ENCODE data around the gene DARS1.

Gene DARS1

GRCh38 chr2:136016427-136016826 is 31.0 kb upstream of the DARS1 start:
- no peak for DNase-seq

- no peak for DNase-seq
Measured at GRCh38 chr2:136015699-136016098, 30.3 kb upstream of the DARS1 start.

- peak in 1 of 56 donors; percentile 8 for DNase-seq
Measured at GRCh38 chr2:136014411-136014810, 29.0 kb upstream of the DARS1 start.

DNA sequence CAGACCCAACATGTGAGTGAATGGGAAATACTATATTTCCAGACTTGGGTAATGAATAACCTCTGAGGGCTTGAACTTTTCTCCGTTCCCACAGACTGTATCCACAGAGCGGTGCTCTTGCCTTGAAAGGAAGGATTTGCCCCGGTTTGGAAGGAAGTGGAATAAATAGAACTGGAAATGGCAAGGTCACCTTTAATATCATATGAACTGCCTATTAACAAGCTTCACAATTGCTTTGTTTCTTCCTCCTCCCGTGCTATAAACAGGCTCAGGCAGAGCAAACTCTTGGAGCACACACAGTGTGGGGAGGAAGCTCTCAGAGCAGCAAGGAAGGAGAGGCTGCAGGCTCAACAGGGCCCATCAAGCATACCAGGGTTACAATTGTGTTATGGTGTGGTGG is 28.5 kb upstream of the DARS1 start:
- DNase-seq, result peak in 1 of 56 donors; percentile 4

DNA sequence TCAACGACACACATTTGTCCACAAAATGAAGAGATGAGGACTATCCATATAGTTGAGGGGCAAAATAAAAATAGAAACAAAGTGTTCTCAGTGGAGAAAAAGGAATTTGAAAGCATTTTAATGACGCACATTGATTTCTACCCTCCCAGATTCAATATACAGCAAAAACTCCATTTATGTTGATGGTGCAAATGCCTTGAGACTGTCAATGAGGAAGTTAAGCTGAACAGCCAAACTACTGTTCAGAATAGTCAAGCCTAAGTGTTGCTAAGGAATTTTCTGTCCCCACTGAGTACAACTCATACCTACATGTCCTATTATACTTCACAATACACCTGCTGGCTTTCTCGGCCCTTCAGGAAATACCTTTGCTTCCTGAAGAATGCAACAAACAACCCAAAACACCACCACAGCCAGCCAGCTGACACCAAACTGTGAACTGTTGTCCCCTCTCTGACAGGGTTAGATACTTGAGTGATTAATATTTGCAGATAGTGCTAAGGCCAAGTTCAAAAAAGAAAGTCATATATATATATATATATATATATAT is 27.8 kb upstream of the DARS1 start:
- no peak for DNase-seq

DNA sequence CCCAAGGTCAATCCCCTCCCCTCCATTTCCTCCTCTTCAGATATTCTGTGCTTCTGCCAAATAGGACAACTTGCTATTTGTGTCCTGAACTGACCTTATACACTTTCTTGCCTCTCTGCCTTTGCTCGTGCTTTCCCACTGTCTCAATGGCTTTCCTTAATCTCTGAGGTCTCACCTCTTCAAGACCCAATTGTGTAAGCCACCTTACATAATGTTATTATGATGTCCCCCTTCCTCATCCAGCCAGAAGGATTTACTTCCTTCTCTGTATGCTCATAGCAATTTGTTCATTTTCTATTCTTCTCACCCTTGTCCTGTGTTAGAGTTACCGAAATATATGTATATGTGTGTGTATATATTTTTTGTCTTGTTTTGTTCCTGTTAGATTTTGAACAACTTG is 26.9 kb upstream of the DARS1 start:
- DNase-seq, result no peak

DNA sequence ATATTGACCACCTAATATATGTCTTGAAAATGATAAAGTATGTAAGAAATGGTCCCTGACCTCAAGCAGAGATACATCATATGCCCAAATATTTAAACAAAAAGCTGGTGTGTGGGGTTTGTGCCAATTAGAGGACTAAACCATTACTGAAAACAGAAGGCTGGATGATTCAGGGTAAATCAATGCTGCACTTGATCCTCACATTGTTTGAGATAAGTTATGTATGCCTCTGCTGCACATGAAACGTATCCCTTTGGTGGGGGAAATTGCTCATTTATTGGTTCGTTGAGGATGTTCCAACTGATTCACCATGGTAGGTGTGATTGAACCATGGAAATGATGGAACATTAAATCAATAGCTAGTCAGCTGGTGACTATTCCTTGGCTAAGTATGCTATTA is 24.7 kb upstream of the DARS1 start:
- DNase-seq, result no peak

GRCh38 chr2:136008205-136008865 is 22.9 kb upstream of the DARS1 start:
- DNase-seq, result no peak

GRCh38 chr2:136006658-136007057 is 21.2 kb upstream of the DARS1 start:
- no peak for DNase-seq

- DNase-seq, result no peak
Measured at GRCh38 chr2:136005462-136006196, 20.2 kb upstream of the DARS1 start.

DNA sequence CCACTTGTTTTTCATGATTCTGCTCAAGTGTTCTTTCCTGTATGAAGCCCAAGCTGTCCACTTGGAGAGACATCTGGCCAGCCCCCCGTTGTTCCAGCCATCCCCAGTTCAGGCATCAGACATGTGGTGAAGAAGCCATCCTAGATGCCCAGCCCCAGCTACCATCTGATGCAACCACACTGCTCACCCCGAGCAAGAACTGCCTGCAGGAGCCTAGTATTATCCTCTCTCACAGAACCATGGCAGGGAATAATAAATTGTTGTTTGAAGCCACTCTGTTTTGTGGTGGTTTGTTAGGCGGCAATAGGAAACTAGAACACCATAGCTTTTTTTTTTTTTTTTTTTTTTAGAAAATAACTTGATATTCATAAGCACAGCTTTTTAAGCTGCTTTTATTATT is 19.5 kb upstream of the DARS1 start:
- no peak for DNase-seq

GRCh38 chr2:136001131-136001530 is 15.7 kb upstream of the DARS1 start:
- no peak for DNase-seq

- DNase-seq, result no peak
Measured at GRCh38 chr2:136000502-136000901, 15.1 kb upstream of the DARS1 start.

DNA sequence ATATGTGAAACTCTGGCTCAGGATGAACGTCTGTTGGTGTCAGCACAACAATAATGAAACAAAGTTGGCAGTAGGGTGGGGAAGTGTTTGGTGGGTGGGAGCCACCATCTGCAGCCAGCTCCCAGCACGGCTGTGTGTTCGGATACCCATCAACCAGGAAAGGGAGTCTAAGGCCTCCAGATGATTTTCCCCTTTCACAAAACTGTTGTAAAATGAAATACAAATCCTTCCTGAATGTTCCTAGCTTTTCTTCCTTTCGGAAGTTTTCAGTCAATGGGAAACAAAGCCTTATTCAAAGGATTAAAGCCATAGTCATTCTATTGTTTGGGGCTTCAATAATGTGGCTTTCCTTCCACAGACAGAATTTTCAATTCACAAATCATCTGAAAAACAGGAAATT is 14.5 kb upstream of the DARS1 start:
- no peak for DNase-seq

GRCh38 chr2:135998879-135999278 is 13.5 kb upstream of the DARS1 start:
- DNase-seq, result no peak

DNA sequence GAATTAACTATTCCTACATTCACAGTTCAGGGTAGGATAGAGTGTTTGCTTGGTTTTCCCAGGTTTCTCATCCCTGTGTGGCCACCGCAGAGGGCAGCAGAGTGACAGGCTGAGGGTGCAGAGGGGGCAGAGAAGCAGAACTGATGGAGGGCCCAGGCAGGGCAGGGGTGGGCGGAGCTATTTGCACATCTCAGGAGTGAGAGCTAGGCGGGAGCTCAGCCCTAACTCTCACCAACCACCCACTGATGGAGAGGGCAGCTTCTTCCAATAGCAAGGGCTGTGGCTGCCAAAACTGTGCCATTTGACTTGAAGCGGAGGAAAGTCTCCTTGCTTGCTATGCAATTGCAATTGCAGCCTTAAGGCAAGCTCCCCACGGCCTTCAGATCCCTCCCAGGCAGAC is 12.0 kb upstream of the DARS1 start:
- peak in 23 of 56 donors; percentile 8 to 61 (median 22) for DNase-seq

DNA sequence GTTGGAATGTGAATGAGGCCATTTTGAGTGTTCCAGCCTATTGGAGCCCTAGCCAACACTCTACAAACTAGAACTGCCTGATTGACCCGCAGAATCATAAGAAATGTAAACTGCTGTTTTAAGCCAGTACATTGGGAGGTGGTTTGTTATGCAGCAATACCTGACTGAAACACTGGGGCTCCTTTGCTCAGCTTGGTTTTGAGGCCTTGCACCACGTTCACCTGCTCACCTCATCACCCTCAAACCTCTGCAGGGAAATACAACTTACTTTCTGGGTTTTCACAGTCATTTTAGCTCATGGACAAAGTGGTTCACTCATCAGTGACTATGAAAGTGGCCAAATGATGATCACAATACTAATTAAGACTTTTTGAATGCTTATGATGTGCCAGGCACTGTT is 10.9 kb upstream of the DARS1 start:
- DNase-seq, result no peak

GRCh38 chr2:135994281-135994680 is 8.9 kb upstream of the DARS1 start:
- DNase-seq, result no peak

DNA sequence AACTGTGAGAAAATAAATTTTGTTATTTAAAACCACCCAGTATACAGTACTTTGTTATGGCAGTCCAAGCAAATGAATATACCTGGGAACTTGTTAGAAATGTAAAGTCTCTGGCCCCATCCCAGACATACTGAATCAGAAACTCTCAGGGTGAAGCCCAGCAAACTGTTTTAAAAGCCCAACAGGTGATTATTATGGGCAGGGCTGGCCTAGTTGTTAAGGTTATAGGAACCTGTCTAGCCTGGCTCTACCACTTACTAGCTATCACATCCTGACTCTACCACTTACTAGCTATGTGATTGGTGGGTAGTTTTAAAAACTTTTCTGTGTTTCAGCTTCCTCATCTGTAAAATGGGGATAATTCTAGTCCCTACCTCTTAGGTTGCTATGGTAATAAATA is 8.0 kb upstream of the DARS1 start:
- DNase-seq, result no peak

- DNase-seq, result no peak
Measured at GRCh38 chr2:135991861-135992260, 6.4 kb upstream of the DARS1 start.

- DNase-seq, result no peak
Measured at GRCh38 chr2:135987441-135987840, 2.0 kb upstream of the DARS1 start.

DNA sequence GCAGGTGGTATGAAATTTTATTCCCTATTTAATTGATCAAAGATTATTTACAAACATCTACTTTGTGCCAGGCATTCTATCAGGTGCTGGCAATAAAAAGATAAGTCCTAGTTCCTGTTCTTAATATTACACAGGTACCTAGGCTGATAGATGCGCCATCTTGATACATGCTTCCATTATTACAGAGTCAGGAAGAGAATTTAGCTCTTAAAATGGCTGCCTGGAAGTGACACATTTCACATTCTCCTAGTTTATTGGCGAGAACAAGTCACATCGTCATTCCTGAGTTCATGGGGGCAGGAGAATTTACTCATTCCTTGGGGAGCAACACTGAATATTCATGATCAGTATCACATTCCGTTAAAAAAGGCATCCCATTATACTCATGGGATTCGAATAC is 1.1 kb upstream of the DARS1 start:
- DNase-seq, result no peak

DNA sequence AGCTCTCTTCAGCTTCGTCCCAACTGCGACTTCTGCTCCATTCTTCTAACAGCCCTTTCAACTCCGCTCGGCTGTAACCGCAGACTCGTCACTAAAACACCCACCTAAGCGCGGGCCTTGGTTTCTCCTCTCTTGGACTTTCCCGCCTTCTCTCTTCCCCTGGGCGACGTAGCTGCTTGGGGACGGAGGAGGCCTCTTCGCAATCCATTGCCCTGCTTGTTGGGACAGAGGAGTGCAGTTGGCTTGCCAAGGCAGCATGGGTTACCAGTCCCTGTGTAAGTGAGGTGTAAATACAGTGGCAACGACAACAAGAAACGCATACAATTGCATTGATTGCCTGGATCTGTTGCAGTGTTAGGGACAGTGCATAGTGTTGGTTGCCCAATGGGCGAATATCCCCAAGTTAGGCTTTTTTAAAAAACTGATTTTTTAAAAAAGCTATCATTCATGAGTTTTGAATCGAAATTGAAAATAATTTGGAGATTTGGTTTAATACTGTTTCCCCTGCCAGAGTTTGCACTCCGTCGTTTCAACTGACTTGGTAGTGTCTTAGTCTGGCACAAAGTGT is 484 bp upstream of the DARS1 start:
- peak in 6 of 56 donors; percentile 54 to 72 (median 68) for DNase-seq
